Activated T-cell treated with anti-CD3 and anti-CD28 coated beads, Interleukin-2, amount 50 U/mL, for 72 hours (primary cell): ENCODE measurements around the gene OR5A1. TPM values are rescaled to one million over a fixed set of nuclear protein-coding genes. Genes with fewer than 3 reads are reported as not detected.
"Not testable (repeated sequence)": the region's sequence is repeated elsewhere in the genome, so short reads cannot be mapped to it uniquely, and the experiment has no call there.

Source experiments
- ATAC-seq, 2 donors: fragments of 150-1000 bp; cut with Tn5 transposase; replicated peaks in 1 of 2; 2 replicates each; pipeline ENCODE4 v1.10.0; 2021; ENCODE audit warnings: moderate library complexity in 2 of 2, mild to moderate bottlenecking in 1 of 2
- DNase-seq, 2 donors: peaks; one replicate each; pipeline ENCODE4 v3.0.0; 2021 to 2022; ENCODE audit warnings: mixed read lengths in 1 of 2
- H3K27ac Mint-ChIP-seq: one replicate; pipeline ENCODE4 v1.8.0; 2022; ENCODE audit warnings: mild to moderate bottlenecking, moderate library complexity, mixed read lengths
- H3K27me3 Mint-ChIP-seq: one replicate; pipeline ENCODE4 v1.8.0; 2022; ENCODE audit warnings: low read depth, mixed read lengths
- H3K36me3 Mint-ChIP-seq, 2 donors: one replicate each; pipeline ENCODE4 v1.8.0; 2022; ENCODE audit warnings: mixed read lengths in 2 of 2, mild to moderate bottlenecking in 1 of 2; ENCODE audit not compliant: insufficient read depth in 2 of 2
- H3K4me1 Mint-ChIP-seq: one replicate; pipeline ENCODE4 v1.8.0; 2022; ENCODE audit warnings: low read depth, mixed read lengths
- H3K4me3 Mint-ChIP-seq, 2 donors: one replicate each; pipeline ENCODE4 v1.8.0; 2022; ENCODE audit warnings: mild to moderate bottlenecking in 2 of 2, mixed read lengths in 2 of 2, moderate library complexity in 2 of 2
- H3K9me3 Mint-ChIP-seq, 2 donors: one replicate each; pipeline ENCODE4 v1.8.0; 2022; ENCODE audit warnings: mixed read lengths in 2 of 2
- total RNA-seq, 2 donors: library from RNA; stranded (reverse); gene quantifications; one replicate each; pipeline ENCODE4 v1.2.3, GENCODE V29; 2022

OR5A1 gene
- total RNA-seq, 2 donors from 2014 or later: not detected

- H3K27me3 Mint-ChIP-seq: peaks cover 33% of the 10 kb centered on the region
- peak; percentile 45 to 55 for ATAC-seq
- no peaks in the 10 kb centered on the region for H3K4me1 Mint-ChIP-seq
- H3K4me3 Mint-ChIP-seq: no peak overlapping the region
- H3K27ac Mint-ChIP-seq: no peak overlapping the region
- no peaks in the 10 kb centered on the region for H3K9me3 Mint-ChIP-seq
- no peaks in the 10 kb centered on the region for H3K36me3 Mint-ChIP-seq
- peak; percentile 36 to 52 for DNase-seq
Measured at GRCh38 chr11:59429924-59430516, 6.2 kb upstream of the OR5A1 start.

- Mint-ChIP-seq H3K9me3 (no peaks in the 10 kb centered on the region), H3K4me3 (no peak overlapping the region), H3K27me3 (peaks cover 7% of the 10 kb centered on the region), H3K27ac (no peak overlapping the region), H3K4me1 (no peaks in the 10 kb centered on the region), H3K36me3 (no peaks in the 10 kb centered on the region)
- DNase-seq (no peak), ATAC-seq (no peak)
Measured at GRCh38 chr11:59437770-59438169, 1.5 kb downstream of the OR5A1 start.

- not testable (repeated sequence) for DNase-seq, H3K27me3 Mint-ChIP-seq, H3K4me3 Mint-ChIP-seq, H3K36me3 Mint-ChIP-seq, H3K4me1 Mint-ChIP-seq, H3K27ac Mint-ChIP-seq, H3K9me3 Mint-ChIP-seq, ATAC-seq
Measured at GRCh38 chr11:59445624-59446023, 9.4 kb downstream of the OR5A1 start.

- Mint-ChIP-seq H3K9me3 (peaks cover 0 to 4% of the 10 kb centered on the region in 2 donors), H3K27me3 (peaks cover 5% of the 10 kb centered on the region), H3K36me3 (peaks cover 0 to 2% of the 10 kb centered on the region in 2 donors), H3K27ac (no peak overlapping the region), H3K4me1 (no peaks in the 10 kb centered on the region), H3K4me3 (no peak overlapping the region)
- ATAC-seq: no peak
- no peak for DNase-seq
Measured at GRCh38 chr11:59448484-59448883, 12.2 kb downstream of the OR5A1 start.

- Mint-ChIP-seq H3K27me3 (peaks cover 10% of the 10 kb centered on the region), H3K36me3 (no peaks in the 10 kb centered on the region), H3K4me1 (no peaks in the 10 kb centered on the region), H3K27ac (no peak within 1 kb of the TSS), H3K4me3 (no peak within 1 kb of the TSS), H3K9me3 (no peaks in the 10 kb centered on the region)
- DNase-seq (no peak), ATAC-seq (no peak)
Measured at GRCh38 chr11:59456661-59457060, 20.4 kb downstream of the OR5A1 start, which contains the start of gene OR4D6. Gene OR4D6 (plus strand): TSS chr11:59456961. CDS start chr11:59456961, 0 bp downstream.

- H3K27me3 Mint-ChIP-seq: peaks cover 29% of the 10 kb centered on the region
- H3K9me3 Mint-ChIP-seq: no peaks in the 10 kb centered on the region
- ATAC-seq (no peak), DNase-seq (no peak)
- H3K4me1 Mint-ChIP-seq: no peaks in the 10 kb centered on the region
- no peak overlapping the region for H3K27ac Mint-ChIP-seq
- H3K36me3 Mint-ChIP-seq: no peaks in the 10 kb centered on the region
- no peak overlapping the region for H3K4me3 Mint-ChIP-seq
Measured at GRCh38 chr11:59459916-59460315, 23.6 kb downstream of the OR5A1 start.

GRCh38 chr11:59463190-59463641 is 26.9 kb downstream of the OR5A1 start:
- Mint-ChIP-seq H3K4me3 (no peak overlapping the region), H3K27ac (no peak overlapping the region), H3K27me3 (peaks cover 20% of the 10 kb centered on the region), H3K4me1 (no peaks in the 10 kb centered on the region), H3K36me3 (no peaks in the 10 kb centered on the region), H3K9me3 (no peaks in the 10 kb centered on the region)
- DNase-seq (no peak), ATAC-seq (no peak)

GRCh38 chr11:59473015-59473414 is 36.7 kb downstream of the OR5A1 start, which contains the start of gene OR4D10:
Gene OR4D10 (plus strand): TSS chr11:59473315. CDS start chr11:59477430, 4,115 bp downstream.
- DNase-seq (no peak), ATAC-seq (no peak)
- Mint-ChIP-seq H3K36me3 (no peaks in the 10 kb centered on the region), H3K4me1 (no peaks in the 10 kb centered on the region), H3K9me3 (no peaks in the 10 kb centered on the region), H3K4me3 (no peak within 1 kb of the TSS), H3K27ac (no peak within 1 kb of the TSS), H3K27me3 (peaks cover 21% of the 10 kb centered on the region)

GRCh38 chr11:59475176-59475575 is 38.9 kb downstream of the OR5A1 start:
- H3K36me3 Mint-ChIP-seq: no peaks in the 10 kb centered on the region
- no peak for ATAC-seq
- H3K9me3 Mint-ChIP-seq: no peaks in the 10 kb centered on the region
- no peak overlapping the region for H3K27ac Mint-ChIP-seq
- no peaks in the 10 kb centered on the region for H3K4me1 Mint-ChIP-seq
- no peak for DNase-seq
- H3K4me3 Mint-ChIP-seq: no peak overlapping the region
- peaks cover 25% of the 10 kb centered on the region for H3K27me3 Mint-ChIP-seq

GRCh38 chr11:59479906-59480305 is 43.6 kb downstream of the OR5A1 start:
- H3K36me3 Mint-ChIP-seq: no peaks in the 10 kb centered on the region
- no peak overlapping the region for H3K4me3 Mint-ChIP-seq
- H3K27ac Mint-ChIP-seq: no peak overlapping the region
- H3K9me3 Mint-ChIP-seq: no peaks in the 10 kb centered on the region
- no peak for ATAC-seq
- no peak for DNase-seq
- H3K27me3 Mint-ChIP-seq: peaks cover 14% of the 10 kb centered on the region
- no peaks in the 10 kb centered on the region for H3K4me1 Mint-ChIP-seq

- H3K36me3 Mint-ChIP-seq: no peaks in the 10 kb centered on the region
- DNase-seq (no peak), ATAC-seq (no peak)
- H3K27me3 Mint-ChIP-seq: peaks cover 12% of the 10 kb centered on the region
- no peaks in the 10 kb centered on the region for H3K9me3 Mint-ChIP-seq
- no peak overlapping the region for H3K4me3 Mint-ChIP-seq
- H3K4me1 Mint-ChIP-seq: no peaks in the 10 kb centered on the region
- H3K27ac Mint-ChIP-seq: no peak overlapping the region
Measured at GRCh38 chr11:59480359-59480758, 44.1 kb downstream of the OR5A1 start.

Other genes starting within 250 kb of the OR5A1 start
- gene MPEG1, start 223.5 kb upstream of the OR5A1 start, total RNA-seq: under 1 TPM in 1 of 2 donors, not detected in 1; 0.05 TPM
- gene OR5AN1, start 77.6 kb upstream of the OR5A1 start, total RNA-seq: not detected
- not detected for gene OR5A2, start 10.1 kb upstream of the OR5A1 start, total RNA-seq
- gene OR4D6, start 20.5 kb downstream of the OR5A1 start, total RNA-seq: not detected
- not detected for gene OR4D10, start 36.8 kb downstream of the OR5A1 start, total RNA-seq
- gene OR4D11, start 67.1 kb downstream of the OR5A1 start, total RNA-seq: not detected
- not detected for gene OR4D9, start 75.1 kb downstream of the OR5A1 start, total RNA-seq
- 10 to 100 TPM; 61.9 to 67.4 TPM for gene OSBP, start 179.3 kb downstream of the OR5A1 start, total RNA-seq
- gene PATL1, start 232.6 kb downstream of the OR5A1 start, total RNA-seq: 10 to 100 TPM; 70.9 to 75.1 TPM